IPS DF 6.9 (cell line): ENCODE results near the gene API5.

Experiments used
- DNase-seq: peaks from one replicate; pipeline ENCODE4 v3.0.0-alpha.2; 2013; ENCODE audit warnings: low read depth, low spot score
- H3K27ac ChIP-seq: one replicate; pipeline ENCODE4 v1.5.1; 2013; ENCODE audit warnings: low read length, control low read depth
- H3K27me3 ChIP-seq: 2 replicates; pipeline ENCODE4 v1.6.1; 2013; ENCODE audit warnings: mild to moderate bottlenecking, low read length; ENCODE audit not compliant: control insufficient read depth, insufficient read depth
- H3K36me3 ChIP-seq: 2 replicates; pipeline ENCODE4 v1.6.1; 2013; ENCODE audit warnings: low read length; ENCODE audit not compliant: control insufficient read depth, insufficient read depth
- H3K4me1 ChIP-seq: 2 replicates; pipeline ENCODE4 v1.6.1; 2013; ENCODE audit warnings: low read length; ENCODE audit not compliant: control insufficient read depth, insufficient read depth
- H3K4me3 ChIP-seq: 2 replicates; pipeline ENCODE4 v1.5.1; 2013; ENCODE audit warnings: mild to moderate bottlenecking, low read length
- H3K9me3 ChIP-seq: 2 replicates; pipeline ENCODE4 v1.6.1; 2013; ENCODE audit warnings: low read length, inconsistent platforms; ENCODE audit not compliant: control insufficient read depth, insufficient read depth
- WGBS: extraction: QIAGEN DNeasy Blood & Tissue Kit; methylation state at CpG from one replicate; pipeline ENCODE4 v1.1.7; 2013; ENCODE audit warnings: mixed read lengths, missing lambda C conversion rate; ENCODE audit not compliant: insufficient read length, insufficient coverage; 5-methylcytosine and 5-hydroxymethylcytosine counted together

Gene API5

DNA sequence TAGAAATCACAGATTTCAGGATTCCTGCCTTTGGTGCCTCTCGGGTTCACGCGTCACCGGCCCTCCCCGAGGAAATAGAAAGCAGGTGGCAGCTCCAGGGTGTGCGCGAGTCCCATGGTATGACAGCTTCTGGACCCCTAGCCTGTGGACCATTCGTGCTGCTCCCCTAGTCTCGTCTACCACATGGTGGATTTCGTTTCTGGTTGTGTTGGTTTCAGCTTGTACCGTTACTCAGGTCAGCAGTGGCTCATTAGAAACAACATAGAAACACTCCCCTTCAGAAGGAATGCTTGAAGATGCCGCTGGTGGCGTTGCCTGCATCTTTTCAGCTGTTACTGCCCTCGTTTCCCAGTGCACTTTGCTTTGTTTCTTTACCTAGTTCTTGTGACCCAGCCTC lies 47.6 kb downstream of the API5 start:
- no peak for DNase-seq
- H3K9me3 ChIP-seq, result no peaks in the 10 kb centered on the region
- H3K27me3 ChIP-seq, result no peaks in the 10 kb centered on the region
- H3K4me1 ChIP-seq, result 0 out of 2 replicates have a peak, but pooled peaks cover 3% of the 10 kb centered on the region
- no peak overlapping the region for H3K27ac ChIP-seq
- peak overlapping the region; percentile 73; the same call in 1 of the 2 replicates for H3K4me3 ChIP-seq
- no CpG with 5 or more reads among the region's 14 CpGs for WGBS
- no peaks in the 10 kb centered on the region for H3K36me3 ChIP-seq

GRCh38 chr11:43360361-43361032 lies 48.7 kb downstream of the API5 start:
- no CpG with 5 or more reads among the region's 1 CpG for WGBS
- 0 out of 2 replicates have a peak, but pooled peaks cover 3% of the 10 kb centered on the region for H3K4me1 ChIP-seq
- H3K9me3 ChIP-seq, result no peaks in the 10 kb centered on the region
- DNase-seq, result no peak
- H3K36me3 ChIP-seq, result no peaks in the 10 kb centered on the region
- H3K4me3 ChIP-seq, result no peak overlapping the region
- no peaks in the 10 kb centered on the region for H3K27me3 ChIP-seq
- no peak overlapping the region for H3K27ac ChIP-seq

DNA sequence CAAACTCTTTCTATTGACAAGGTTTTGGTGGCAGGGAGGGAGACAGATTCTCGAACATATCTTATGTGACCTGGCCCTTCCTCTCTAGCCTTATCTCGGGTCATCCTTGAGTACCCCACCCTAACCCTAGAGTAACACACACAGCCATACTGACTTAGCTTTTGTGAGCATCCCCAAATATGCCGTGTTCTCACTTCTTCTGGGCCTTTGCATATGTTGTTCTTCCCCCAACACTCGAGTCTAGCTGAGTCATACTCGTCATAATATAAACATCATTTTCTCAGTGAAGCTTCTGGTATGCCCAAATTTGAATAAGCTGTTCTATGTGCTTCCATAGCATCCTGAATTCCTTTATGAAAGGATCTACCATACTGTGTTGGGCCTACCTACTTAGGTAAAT lies 54.9 kb downstream of the API5 start:
- H3K27ac ChIP-seq, result no peak overlapping the region

GRCh38 chr11:43367382-43368178 lies 55.8 kb downstream of the API5 start:
- Histone ChIP-seq H3K9me3 (no peaks in the 10 kb centered on the region), H3K4me3 (no peak overlapping the region), H3K27me3 (no peaks in the 10 kb centered on the region), H3K27ac (no peak overlapping the region), H3K4me1 (no peaks in the 10 kb centered on the region), H3K36me3 (no peaks in the 10 kb centered on the region; the same call in 1 of the 2 replicates)
- no CpG with 5 or more reads among the region's 7 CpGs for WGBS
- no peak for DNase-seq

More for the DNA sequence above, 54.9 kb downstream of the API5 start:
- Histone ChIP-seq H3K4me3 (no peak overlapping the region), H3K27me3 (no peaks in the 10 kb centered on the region), H3K4me1 (no peaks in the 10 kb centered on the region), H3K9me3 (no peaks in the 10 kb centered on the region), H3K36me3 (no peaks in the 10 kb centered on the region; the same call in 1 of the 2 replicates)
- DNase-seq, result no peak
- no CpG with 5 or more reads among the region's 5 CpGs for WGBS

GRCh38 chr11:43376065-43376464 lies 64.3 kb downstream of the API5 start:
- Histone ChIP-seq H3K9me3 (no peaks in the 10 kb centered on the region), H3K36me3 (no peaks in the 10 kb centered on the region; the same call in 1 of the 2 replicates), H3K27me3 (no peaks in the 10 kb centered on the region), H3K4me1 (no peaks in the 10 kb centered on the region), H3K4me3 (no peak overlapping the region), H3K27ac (no peak overlapping the region)
- no CpG with 5 or more reads among the region's 2 CpGs for WGBS
- no peak for DNase-seq

GRCh38 chr11:43376594-43376993 lies 64.8 kb downstream of the API5 start:
- DNase-seq, result no peak
- Histone ChIP-seq H3K27ac (no peak overlapping the region), H3K27me3 (no peaks in the 10 kb centered on the region), H3K36me3 (no peaks in the 10 kb centered on the region; the same call in 1 of the 2 replicates), H3K4me1 (no peaks in the 10 kb centered on the region), H3K4me3 (no peak overlapping the region), H3K9me3 (no peaks in the 10 kb centered on the region)
- no CpG with 5 or more reads among the region's 2 CpGs for WGBS

DNA sequence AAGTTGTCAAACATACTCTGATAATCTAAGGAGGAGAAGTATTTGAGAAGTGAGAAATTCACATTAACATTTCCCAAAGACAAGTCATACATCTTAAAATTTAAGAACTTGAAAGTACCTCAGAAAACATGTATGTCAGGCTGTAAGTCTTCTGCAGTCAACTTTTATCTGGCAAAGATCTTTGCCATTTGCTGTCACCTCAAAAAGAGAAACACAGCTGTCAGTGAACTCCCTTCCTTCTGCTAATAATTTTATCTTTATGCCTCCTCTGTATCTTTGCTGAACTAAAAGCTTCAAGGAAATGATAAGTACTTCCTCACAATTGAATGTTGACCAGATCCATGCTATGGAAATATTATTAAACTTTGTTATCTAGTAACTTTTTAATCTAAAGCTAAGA lies 65.6 kb downstream of the API5 start:
- no peak for DNase-seq
- no peak overlapping the region for H3K4me3 ChIP-seq
- H3K9me3 ChIP-seq, result no peaks in the 10 kb centered on the region
- no peaks in the 10 kb centered on the region for H3K27me3 ChIP-seq
- no peak overlapping the region for H3K27ac ChIP-seq
- H3K4me1 ChIP-seq, result no peaks in the 10 kb centered on the region
- no peaks in the 10 kb centered on the region for H3K36me3 ChIP-seq

GRCh38 chr11:43378897-43379296 lies 67.1 kb downstream of the API5 start:
- no peaks in the 10 kb centered on the region for H3K27me3 ChIP-seq
- no peaks in the 10 kb centered on the region for H3K9me3 ChIP-seq
- H3K4me3 ChIP-seq, result no peak overlapping the region
- no peak for DNase-seq
- H3K36me3 ChIP-seq, result no peaks in the 10 kb centered on the region
- WGBS, result no CpG with 5 or more reads among the region's 3 CpGs
- no peaks in the 10 kb centered on the region for H3K4me1 ChIP-seq
- H3K27ac ChIP-seq, result no peak overlapping the region

- Histone ChIP-seq H3K4me1 (no peaks in the 10 kb centered on the region), H3K27ac (no peak overlapping the region), H3K27me3 (no peaks in the 10 kb centered on the region), H3K4me3 (no peak overlapping the region), H3K9me3 (no peaks in the 10 kb centered on the region), H3K36me3 (no peaks in the 10 kb centered on the region)
- no peak for DNase-seq
- no CpG with 5 or more reads among the region's 2 CpGs for WGBS
Measured at GRCh38 chr11:43381802-43382201, 70.0 kb downstream of the API5 start.

DNA sequence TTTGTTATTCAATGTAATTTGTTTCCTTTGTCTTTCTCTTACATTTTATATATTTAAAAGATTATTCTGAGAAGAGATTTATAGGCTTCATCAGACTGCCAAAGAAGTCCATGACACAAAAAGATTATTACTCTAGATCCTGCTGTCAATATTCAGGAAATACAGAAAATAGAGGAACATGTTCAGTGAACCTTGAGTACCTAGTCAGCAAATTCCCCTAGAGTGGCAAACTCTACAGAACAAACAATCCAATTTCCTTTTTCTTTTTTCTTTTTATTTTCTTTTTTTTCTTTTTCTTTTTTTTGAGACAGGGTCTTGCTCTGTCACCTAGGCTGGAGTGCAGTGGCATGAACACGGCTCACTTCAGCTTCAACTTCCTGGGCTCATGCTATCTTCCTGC lies 70.8 kb downstream of the API5 start:
- no peaks in the 10 kb centered on the region for H3K9me3 ChIP-seq
- no peak for DNase-seq
- H3K4me1 ChIP-seq, result no peaks in the 10 kb centered on the region
- WGBS, result no CpG with 5 or more reads among the region's 1 CpG
- H3K4me3 ChIP-seq, result no peak overlapping the region
- no peak overlapping the region for H3K27ac ChIP-seq
- H3K27me3 ChIP-seq, result no peaks in the 10 kb centered on the region
- no peaks in the 10 kb centered on the region for H3K36me3 ChIP-seq
